ENCODE measurements around the gene LIMS4.
"Not testable (repeated sequence)": the region's sequence is repeated elsewhere in the genome, so short reads cannot be mapped to it uniquely, and the experiment has no call there.

- TF ChIP-seq CTCF (conservative IDR thresholded peaks at IDR 0.05; ENCODE audit: low read length); EZH2phosphoT487 (IDR thresholded peaks at IDR 0.05; ENCODE audit: borderline replicate concordance): not testable (repeated sequence)
Observed at GRCh38 chr2:110449127-110449947, 23.3 kb downstream of the LIMS4 start.

All from Loucy (cell line).